Astrocyte of the hippocampus (primary cell): ENCODE measurements around the gene MBTPS1.

Experiments used
- DNase-seq: peaks from one replicate; pipeline ENCODE4 v3.0.0; 2011; ENCODE audit warnings: low read depth, low spot score

The MBTPS1 gene

DNA sequence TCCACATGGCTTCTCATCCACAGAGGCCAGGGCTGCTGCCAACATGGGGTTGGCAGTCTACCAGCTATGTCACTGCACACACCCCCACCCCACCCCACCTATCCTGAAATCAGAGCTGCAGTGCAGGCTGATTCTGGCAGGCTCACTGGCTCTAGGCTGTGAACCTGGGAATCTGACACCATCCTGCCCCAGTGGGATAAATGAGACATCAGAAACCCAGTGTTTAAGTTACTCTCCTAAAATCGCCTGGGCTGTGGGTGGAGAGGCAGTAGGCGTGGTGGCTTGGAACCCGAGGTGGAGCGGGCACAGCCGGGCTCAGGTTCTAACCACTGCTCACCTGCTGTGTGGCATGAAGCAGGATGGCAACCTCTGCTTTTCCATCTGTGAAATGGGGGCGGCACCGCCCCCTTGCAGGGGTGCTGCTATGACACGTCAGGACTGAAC lies 79.7 kb downstream of the MBTPS1 start:
- no peak for DNase-seq

DNA sequence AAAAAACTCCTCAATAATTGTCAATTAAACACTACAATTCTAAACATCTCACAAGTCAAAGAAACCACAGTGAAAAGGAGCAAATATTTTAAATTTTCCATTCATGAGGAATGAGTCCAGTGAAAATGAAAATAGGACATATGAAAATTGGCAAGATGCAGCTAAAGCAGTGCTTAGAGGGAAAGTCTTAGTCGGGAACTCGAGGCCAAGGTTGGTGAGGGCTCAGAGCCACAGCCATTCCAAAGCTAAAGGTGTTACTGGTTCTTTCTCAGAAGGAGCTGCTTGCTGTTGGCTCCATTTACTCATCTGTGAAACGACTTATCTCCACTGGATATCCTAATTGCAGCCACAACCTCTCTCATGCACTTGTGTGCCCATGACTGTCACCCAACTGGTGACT lies 80.6 kb downstream of the MBTPS1 start:
- DNase-seq = no peak

DNA sequence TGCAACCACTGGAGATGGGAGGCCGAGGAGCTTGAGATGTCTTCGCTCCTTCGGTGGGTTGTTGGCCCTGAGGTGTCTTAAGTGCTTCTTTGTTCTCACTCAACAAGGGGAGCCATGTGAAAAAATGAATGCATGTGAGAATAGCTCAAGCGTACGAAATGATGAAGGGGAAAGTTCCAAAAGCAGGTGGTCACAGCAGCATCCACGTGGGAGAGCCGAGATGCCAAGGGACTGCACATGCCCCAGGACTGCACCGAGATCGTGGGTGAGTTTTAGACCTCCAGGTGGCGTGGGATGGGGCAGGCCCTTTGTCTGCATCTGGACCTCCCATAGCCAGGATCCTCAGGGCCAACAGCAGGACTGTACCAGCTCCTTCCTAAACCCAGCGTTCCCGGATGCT lies 82.2 kb downstream of the MBTPS1 start:
- DNase-seq = no peak

DNA sequence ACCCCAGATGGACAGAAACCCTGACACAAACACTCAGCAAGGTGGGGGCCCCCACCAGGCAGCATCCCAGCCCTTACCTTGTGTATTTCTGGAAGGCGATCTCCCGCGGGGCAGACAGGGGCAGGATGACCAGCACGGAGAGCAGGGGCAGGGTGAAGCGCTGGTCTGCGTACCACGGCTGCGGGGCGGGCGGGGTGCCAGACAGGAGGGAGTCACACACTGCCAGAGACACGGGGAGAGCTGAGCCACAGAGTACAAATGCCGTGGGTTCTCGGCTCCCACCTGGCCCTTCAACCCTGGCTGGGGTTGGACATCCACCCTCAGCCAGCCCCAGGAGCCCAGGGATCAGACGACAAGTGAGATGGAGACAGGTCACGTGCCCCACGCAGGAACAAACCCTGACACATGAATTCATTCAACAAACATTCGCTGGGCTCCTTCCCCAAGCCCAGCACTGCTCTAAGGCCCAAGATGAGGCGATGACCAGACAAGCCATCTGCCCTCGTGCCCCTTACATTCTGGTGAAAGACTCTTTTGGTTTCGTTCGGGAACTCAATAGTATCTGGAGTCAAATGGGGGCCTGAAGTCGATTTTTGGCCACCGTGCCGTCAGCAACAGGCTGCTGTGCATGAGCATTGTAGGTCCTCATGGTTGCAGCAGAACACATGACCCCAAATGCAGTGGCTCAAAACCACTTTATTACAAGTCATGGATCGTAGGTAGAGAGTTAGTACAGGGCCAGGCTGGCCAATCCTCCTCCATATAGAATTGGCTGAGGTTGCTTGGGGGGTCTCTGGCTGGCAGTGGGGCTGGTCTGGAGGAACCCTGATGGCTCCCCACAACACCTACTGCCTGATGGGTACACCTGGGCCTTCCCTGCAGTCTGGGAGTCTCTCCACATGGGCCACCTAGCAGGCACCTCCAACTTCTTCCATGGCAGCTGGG lies 83.2 kb downstream of the MBTPS1 start:
- DNase-seq = no peak

DNA sequence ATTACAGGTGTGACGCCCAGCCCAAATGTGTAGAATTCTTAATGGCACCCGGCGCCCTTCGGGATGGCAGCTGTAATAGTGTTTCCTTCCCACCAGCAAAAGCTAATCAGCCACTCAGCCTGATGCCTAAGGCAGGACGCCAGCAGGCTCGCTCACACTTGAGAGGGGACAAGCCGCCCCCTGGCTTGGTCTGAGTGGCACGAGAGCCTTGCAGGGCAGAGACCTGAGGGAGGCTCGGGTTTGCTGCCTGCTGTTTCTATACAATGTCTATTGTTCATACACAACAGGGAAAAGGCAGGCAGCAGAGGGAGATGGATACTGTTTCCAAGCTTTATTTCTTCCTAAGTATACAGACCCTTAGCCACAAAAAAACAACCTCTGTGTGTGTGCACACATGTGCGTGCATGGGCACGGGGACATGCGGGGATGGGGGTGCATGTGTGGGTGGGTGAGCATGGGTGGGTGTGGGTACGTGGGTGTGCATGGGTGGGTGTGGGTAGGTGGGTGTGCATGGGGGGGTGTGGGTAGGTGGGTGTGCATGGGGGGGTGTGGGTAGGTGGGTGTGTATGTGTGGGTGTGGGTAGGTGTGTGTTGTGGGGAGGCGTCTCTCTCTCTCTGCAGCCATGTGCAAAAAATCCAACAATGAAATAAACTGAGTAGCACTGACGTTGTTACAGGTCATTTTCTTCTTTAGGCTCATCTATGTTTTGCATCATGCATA lies 84.1 kb downstream of the MBTPS1 start:
- DNase-seq = no peak

DNA sequence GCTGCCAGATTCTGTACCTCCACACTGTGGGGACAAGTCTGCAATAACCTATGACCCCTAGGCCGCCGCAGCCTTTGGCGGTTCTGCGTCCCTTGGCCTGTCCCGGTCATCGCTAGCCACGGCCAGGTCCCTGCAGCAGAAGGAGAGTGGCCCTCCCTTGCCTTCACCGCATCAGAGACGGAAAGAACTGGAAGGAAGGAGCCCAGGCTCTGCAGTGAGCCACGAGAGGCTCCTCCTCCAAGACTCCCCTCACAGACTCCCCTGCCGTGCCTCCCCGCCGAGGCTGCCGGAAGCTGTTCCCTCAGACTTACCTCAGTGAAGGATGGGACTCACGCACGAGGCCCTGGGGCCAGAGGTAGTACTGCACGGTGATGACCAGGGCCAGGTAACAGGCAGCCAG lies 85.2 kb downstream of the MBTPS1 start:
- DNase-seq = no peak

DNA sequence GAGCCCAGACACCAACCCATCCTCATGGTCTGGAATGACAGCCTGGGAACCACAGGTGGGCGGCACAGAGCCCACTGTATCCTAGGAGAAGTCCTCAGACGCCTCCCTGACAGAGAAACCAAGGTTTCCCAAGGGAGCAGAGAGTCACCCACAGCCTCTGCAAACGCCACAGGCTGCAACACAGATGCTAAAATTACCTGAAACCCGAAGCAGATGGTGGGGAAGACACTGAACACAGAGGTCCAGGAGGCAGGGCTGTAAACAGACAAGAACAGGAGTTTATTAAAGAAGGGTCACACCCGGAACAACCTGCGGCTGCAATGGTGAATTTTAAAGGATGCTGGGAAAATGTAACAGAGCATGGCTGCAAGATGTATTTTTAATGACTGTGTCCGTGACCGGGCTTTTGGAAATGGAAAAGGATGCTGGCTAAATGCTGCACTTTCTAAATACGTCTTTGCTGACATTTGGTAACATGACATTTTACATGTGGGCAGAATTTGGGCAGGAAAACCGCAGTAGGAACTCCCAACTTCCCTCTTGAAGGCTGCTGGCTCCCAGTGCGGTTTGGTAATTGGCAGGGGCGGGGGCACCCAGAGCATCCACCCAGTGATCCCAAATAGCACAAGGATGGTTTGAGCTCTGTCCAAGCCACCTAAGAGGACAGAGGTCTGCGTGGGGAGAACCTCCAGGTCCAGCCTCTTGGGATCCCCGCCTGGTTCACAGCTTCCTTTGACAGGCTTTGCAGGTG lies 87.3 kb downstream of the MBTPS1 start:
- no peak for DNase-seq

DNA sequence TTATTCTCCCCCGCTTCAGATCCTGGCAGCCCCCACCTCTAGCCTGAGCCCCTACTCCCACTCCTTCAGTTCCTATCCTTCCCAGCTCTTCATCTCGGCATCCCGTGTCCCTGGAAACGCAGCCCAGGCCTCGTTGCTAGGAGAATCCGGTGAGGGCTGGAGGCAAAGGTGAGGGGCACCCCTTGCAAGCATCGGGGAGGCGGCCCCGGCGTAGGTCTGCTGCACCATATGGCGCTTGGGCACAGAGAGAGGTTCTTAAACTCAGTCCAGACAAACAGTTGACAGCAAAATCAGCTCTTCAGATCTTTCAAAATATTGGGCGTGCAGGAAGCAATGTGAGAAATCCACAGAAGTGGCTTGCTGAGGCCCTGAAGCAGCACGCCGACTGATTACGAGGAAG lies 89.1 kb downstream of the MBTPS1 start:
- DNase-seq = no peak

DNA sequence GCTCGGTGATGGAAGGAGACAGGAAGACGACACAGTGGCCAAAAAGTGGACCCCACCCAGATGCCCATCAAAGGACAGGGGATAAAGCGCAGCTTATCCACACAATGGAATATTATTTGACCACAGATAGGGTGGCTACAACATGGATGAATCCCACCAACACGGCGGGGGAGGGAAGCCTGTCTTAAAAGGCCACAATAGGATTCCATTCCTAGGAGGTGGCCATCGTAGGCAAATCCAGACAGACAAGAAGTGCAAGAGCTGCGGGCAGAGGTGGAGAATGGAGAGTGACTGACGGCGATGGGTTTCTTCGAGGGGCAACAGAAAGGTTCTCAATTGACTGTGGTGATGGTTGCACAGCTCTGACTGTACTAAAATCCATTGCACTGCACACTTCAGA lies 90.1 kb downstream of the MBTPS1 start:
- no peak for DNase-seq

DNA sequence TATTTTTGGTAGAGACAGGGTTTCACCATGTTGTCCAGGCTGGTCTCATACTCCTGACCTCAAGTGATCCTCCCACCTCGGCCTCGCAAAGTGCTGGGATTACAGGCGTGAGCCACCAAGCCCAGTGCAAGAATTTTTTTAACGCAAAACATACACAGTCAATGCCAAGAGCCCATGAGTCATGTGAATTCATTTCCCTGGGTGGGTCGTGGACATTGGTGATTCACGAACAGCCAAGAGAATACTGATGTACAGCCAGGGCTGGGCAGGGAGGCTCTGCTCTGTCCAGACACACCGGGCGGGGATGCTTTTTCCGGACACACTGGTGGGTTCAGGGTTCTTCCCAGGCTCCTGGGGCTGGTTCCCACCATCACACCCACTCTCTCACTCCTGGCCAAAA lies 91.9 kb downstream of the MBTPS1 start:
- DNase-seq = peak; percentile 35

DNA sequence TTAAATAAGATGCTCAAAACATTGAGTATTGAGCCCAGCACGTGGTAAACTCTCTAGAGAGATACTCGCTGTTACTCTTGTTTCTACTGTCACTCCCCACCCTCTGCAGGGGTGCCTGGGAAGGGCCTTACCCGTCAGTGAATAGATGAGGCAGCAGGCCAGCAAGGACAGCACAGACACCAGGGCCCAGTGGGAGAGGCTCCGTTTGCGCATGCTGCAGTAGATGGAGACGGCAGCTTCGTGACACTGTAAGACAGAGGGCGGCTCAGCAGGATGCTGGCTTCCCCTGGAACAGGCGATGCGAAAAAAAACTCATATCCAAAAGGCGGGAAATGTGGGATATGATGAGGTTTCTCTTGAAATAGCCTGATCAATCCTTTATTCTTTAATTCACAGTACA lies 94.1 kb downstream of the MBTPS1 start:
- no peak for DNase-seq

DNA sequence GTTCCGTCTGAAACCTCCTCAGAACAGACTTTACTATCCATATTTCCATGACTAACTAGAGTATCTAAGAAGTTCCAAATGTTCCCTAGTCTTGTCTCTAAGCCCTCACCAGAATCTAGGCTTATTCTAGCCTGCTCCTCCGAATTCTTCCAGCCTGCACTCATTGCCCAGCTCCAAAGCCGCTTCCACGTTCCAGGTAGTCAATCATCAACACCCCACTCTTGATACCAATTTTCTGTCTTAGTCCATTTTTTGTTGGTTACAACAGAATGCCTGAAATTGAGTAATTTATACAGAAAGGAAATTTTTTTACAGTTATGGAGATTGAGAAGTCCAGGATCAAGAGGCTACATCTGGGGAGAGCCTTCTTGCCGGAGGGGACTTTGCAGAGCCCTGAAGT lies 95.3 kb downstream of the MBTPS1 start:
- no peak for DNase-seq

DNA sequence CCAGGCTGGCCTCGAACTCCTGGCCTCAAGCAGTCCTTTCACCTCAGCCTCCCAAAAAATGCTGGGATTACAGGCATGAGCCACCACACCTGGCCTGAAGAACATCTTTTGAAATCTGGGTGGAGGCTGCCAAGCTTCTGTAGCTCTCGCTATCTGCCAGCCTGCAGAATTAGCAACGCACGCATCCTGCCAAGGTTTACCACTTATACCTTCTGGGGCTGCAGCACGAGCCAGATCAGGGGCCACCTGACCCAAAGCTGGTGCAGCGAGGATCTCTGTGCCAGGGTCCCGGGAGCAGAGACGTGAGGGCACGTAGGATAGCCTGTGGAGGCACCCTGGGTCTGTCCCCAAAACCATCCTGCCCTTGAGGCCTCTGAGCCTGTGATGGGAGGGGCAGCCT lies 96.4 kb downstream of the MBTPS1 start:
- no peak for DNase-seq

DNA sequence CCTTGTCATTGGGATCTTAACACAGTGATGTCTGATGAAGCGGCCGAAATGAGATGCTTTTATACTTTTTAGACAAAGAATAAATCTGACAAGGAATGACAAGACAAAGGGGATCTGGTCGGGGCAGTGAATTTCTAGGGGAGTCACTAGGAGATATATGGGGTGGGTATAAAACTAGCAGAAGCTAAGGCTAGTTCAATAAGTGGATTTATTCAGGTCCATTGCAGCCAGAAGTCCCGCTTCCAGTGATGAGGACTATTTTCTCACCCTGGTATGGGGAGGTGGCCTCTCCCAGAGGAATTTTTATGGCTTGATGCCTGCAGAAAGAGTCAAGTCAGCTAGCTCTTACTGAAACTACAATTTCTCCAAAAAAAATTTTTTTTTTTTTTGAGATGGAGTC lies 98.0 kb downstream of the MBTPS1 start:
- DNase-seq = no peak

DNA sequence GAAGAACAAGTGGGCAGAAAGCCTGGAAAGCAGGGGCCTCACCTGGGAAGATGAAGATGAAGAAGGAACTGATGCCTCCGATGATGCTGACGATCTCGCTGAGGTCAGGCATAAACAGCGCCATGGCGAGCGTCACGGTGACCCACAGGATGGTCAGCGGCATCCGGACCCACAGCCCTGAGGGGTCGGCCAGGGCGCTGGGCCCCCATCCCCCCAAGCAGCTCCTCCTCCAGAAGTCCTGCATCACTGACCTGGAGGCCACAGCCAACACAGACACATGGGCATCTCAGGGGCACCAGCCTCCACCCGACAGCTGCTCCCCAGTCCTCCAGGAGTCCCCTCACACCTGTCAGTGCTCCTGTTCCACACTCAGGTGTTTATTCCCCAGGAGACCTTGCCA lies 100.3 kb downstream of the MBTPS1 start:
- DNase-seq = no peak

DNA sequence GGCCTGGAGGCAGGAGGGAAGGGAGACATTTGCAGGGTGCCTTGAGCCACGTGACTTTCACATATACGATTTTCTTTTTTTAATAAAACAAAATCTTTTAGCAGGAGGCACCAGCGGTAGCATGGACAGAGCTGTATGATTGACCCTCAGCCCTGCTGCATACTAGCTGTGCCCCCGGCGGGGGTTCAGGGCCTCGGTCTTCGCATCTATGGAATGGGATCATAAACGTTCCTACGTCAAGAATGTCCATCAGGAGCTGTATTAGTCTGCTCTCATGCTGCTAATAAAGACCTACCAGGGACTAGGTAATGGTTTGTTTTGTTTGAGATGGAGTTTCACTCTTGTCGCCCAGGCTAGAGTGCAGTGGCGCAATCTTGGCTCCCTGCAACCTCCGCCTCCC lies 101.3 kb downstream of the MBTPS1 start:
- no peak for DNase-seq

DNA sequence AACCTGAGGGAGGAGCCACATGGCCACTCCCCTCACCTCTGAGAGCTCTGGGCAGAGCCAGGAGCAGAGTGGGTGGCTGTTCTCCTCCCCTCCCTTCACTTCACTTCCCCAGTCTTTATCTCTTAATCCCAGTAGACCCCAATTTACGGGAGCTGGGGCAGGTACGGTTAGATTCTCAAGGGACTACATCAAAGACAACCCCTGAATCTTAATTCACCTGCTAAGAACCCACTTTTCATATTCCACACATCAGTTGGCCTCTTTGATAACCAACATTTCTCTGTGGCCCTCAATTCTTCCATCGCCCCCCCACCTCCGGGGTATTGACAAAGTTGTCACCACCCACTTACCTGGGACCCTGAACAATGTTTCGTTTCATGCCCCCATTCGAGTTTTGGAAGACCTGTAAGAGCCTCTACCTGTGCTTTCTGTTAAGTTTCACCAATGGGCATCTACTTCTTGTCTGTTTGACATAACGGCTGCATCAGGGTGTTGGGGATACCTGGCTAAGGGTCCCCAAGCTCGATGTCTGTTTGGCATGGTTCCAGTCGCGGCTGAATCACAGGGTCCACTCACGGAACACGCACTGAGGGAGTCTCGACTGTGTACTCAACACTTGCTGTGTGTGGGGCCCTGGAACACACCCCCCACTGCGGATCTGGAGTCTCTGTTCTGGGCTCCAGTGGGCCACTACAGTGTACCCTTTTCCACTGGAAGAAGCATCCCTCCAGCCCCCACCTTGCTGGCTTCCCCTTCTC lies 102.0 kb downstream of the MBTPS1 start:
- DNase-seq = no peak

DNA sequence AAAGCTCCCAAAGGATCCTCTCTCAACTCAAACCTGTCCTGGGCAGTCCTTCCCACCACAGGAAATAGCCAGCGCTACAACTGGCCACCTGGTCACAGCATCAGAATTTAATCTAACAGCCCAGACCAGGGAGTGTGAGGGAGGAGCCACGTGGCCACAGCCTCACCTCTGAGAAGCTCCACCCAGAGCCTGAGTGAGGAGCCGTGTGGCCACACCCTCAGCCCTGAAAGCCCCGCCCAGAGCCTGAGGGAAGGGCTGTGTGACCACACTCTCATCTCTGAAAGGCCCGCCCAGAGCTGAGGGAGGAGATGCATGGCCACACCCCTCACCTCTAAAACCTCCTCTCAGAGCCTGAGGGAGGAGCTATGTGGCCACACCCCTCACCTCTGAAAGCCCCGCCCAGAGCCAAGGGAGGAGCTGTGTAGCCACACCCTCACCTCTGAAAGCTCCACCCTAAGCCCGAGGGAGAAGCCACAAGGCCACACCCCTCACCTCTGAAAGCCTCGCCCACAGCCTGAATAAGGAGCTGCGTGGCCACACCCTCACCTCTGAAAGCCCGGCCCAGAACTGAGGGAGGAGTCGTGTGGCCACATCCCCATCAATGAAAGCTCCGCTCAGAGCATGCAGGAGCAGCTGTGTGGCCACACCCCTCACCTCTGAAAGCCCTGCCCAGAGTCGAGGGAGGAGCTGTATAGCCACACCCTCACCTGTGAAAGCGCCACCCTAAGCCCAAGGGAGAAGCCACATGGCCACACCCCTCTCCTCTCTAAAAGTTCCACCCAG lies 102.8 kb downstream of the MBTPS1 start:
- DNase-seq = peak; percentile 41

DNA sequence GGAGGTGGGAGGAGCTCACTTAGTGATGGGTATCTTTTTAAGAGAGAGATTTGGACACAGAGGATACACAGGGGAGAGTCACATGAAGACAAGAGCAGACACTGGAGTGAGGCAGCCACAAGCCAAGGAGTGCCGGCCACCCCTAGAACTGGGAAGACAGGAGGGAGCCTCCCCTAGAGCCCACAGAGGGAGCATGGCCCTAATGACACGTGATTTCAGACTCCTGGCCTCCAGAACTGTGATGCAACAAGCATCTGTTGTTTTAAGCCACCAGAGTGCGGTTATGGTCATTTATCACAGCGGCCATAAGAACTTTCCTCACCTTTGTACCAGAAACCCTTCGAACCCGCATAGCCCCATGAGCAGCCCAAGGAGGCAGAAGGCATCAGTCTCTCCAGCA lies 107.5 kb downstream of the MBTPS1 start:
- no peak for DNase-seq

DNA sequence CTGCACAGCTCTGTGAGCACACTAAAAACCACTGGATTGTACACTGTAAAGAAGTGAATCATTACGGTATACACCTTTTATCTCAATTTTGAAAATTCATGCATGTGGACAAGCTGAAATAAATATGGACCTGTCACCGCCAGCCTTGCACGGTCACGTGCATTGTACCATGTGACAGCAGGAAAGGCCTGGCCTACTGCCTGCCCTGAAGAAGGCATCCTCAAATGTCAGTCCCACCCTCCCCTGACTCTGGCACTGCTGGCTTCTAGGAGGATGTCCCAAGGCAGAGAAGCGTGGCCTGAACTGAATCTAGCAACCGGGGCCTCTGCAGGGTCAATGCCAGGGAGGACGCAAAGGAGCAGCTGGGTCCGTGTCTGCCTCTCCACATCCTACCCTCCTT lies 108.8 kb downstream of the MBTPS1 start:
- DNase-seq = no peak

DNA sequence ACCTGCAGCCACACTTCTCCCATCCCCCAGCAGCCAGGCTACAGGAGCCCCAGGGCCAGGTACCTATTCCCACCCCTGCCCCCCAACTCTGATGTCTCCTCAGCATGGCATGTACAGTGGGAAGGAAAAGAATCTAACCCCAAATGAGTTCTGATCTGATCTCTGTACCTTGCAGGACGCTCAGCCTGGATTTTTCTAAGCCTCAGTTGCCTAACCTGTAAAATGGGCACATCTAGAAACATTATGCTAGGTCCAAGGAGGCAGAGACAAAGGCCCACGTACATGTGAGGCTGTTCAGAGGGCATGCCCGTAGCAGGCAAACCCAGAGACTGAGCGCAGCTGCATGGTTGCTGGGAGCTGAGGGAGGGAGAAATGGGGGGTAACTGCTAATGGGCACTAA lies 109.2 kb downstream of the MBTPS1 start:
- DNase-seq = no peak
